Nephron progenitor cell (in vitro differentiated cells): ENCODE measurements around the gene CTNNA3.
A peak's percentile ranks its signal among the peaks of the same experiment; 100 is the strongest.

Source experiments
- DNase-seq: peaks from one replicate; pipeline ENCODE4 v3.0.0; 2021
- H3K27ac Mint-ChIP-seq: 2 replicates; pipeline ENCODE4 v1.8.0; 2021; ENCODE audit warnings: mild to moderate bottlenecking, moderate library complexity, mixed read lengths
- H3K27me3 Mint-ChIP-seq: 2 replicates; pipeline ENCODE4 v1.8.0; 2021; ENCODE audit warnings: mild to moderate bottlenecking, low read depth, mixed read lengths; ENCODE audit not compliant: poor library complexity
- H3K36me3 Mint-ChIP-seq: 2 replicates; pipeline ENCODE4 v1.8.0; 2021; ENCODE audit warnings: low read depth, mixed read lengths
- H3K4me1 Mint-ChIP-seq: 2 replicates; pipeline ENCODE4 v1.8.0; 2021; ENCODE audit warnings: mixed read lengths
- H3K4me3 Mint-ChIP-seq: 2 replicates; pipeline ENCODE4 v1.8.0; 2021; ENCODE audit warnings: mild to moderate bottlenecking, moderate library complexity, mixed read lengths
- H3K9me3 Mint-ChIP-seq: 2 replicates; pipeline ENCODE4 v1.8.0; 2021; ENCODE audit warnings: mild to moderate bottlenecking, moderate library complexity, mixed read lengths
- CTCF ChIP-seq: fragments of 200-600 bp; sonication (generic); IDR thresholded peaks from 2 replicates; pipeline ENCODE4 v1.5.0; 2021; ENCODE audit warnings: antibody characterized with exemption

Gene CTNNA3

DNA sequence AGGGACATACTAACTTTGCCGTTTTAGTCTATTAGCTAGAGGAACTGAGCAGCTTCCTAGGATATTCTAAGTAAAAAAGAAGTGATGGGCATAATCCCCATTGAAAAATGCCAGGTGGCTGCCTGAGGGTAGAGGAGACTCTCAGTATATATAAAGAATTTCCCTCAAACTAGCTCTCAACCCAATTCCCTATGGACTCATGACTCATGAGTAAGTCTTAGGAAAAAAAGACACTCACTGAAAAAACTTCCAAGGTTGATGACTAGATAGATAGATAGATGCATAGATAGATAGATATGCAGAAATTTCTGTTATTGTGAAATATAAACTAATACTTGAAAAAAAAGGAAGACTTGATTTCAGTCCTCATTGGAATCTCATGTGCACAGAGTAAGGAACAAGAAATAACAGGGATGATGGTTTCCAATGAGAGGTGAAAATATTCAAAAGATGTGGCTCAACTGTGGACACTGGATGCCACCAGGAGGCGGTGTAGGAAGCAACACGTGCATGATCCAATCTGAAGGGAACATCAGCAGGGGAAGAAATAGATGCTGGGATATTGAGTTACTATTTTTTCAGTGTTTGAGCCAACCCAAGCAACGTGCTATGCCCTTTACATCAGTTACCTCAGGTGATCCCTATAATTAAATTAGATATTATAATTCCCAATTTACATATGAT is 1481.1 kb downstream of the CTNNA3 start:
- Mint-ChIP-seq H3K4me3 (no peak overlapping the region), H3K27ac (no peak overlapping the region), H3K4me1 (no peaks in the 10 kb centered on the region), H3K9me3 (no peaks in the 10 kb centered on the region), H3K27me3 (no peaks in the 10 kb centered on the region), H3K36me3 (no peaks in the 10 kb centered on the region)
- no peak for DNase-seq
- TF ChIP-seq CTCF = peak; percentile 10

GRCh38 chr10:66209025-66209424 is 1487.0 kb downstream of the CTNNA3 start:
- Mint-ChIP-seq H3K9me3 (no peaks in the 10 kb centered on the region), H3K27ac (no peak overlapping the region), H3K27me3 (no peaks in the 10 kb centered on the region), H3K4me1 (no peaks in the 10 kb centered on the region), H3K4me3 (no peak overlapping the region), H3K36me3 (no peaks in the 10 kb centered on the region)
- TF ChIP-seq CTCF = no peak
- no peak for DNase-seq

DNA sequence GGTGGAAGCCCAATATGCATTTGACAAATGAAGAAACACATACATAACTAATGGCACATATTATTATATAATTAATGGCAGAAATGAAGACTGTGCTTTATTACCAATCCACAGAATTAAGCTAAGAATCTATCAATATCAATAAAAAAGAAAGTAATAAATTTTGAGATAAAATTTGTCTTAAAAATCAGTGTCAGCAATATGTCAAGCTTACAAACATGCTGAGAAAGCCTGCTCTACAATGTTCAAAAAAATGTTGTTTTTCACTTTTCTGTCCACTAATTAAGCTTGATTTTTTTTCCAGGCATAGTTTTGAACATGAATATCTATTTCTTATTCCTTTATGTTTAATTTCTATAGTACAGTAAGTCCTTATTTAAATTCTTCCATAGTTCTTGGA is 1491.2 kb downstream of the CTNNA3 start:
- no peaks in the 10 kb centered on the region for H3K9me3 Mint-ChIP-seq
- H3K27ac Mint-ChIP-seq = no peak overlapping the region
- no peaks in the 10 kb centered on the region for H3K27me3 Mint-ChIP-seq
- DNase-seq = no peak
- no peak overlapping the region for H3K4me3 Mint-ChIP-seq
- H3K36me3 Mint-ChIP-seq = no peaks in the 10 kb centered on the region
- no peak for TF ChIP-seq CTCF
- no peaks in the 10 kb centered on the region for H3K4me1 Mint-ChIP-seq

GRCh38 chr10:66202101-66202500 is 1493.9 kb downstream of the CTNNA3 start:
- no peak for TF ChIP-seq CTCF
- H3K27ac Mint-ChIP-seq = no peak overlapping the region
- no peaks in the 10 kb centered on the region for H3K9me3 Mint-ChIP-seq
- no peaks in the 10 kb centered on the region for H3K27me3 Mint-ChIP-seq
- DNase-seq = no peak
- no peaks in the 10 kb centered on the region for H3K4me1 Mint-ChIP-seq
- H3K36me3 Mint-ChIP-seq = no peaks in the 10 kb centered on the region
- no peak overlapping the region for H3K4me3 Mint-ChIP-seq

DNA sequence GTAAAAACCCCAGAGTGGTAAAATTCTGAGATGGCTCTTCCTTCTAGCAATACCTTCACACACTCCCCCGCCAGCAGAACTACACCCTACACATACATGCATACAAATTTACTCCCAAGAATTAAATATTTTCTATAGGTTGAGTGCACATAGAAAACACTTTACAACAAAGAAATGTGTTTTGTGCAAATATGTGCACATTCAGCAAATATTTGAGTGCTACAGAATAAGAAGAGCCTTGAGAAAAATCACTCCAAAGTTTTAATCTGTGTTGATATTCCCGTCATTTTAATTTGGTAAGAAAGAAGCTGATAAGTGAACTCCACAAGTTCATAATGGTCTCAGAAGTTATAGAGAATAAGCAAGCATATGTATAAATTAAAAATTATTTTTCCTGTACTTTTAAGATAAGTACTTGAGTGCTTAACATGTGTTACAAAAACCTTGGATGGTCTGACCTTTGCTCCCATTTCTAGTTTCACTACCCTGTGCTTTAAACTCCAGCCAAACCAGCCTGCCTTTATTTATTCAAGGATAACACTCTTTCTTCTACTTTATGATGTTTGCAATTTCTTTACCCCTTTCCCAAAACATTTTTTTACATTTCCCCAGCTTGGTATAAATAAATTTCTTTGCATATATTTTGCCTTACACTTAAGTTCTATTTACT is 1503.7 kb downstream of the CTNNA3 start:
- Mint-ChIP-seq H3K27me3 (no peaks in the 10 kb centered on the region), H3K36me3 (no peaks in the 10 kb centered on the region), H3K9me3 (no peaks in the 10 kb centered on the region), H3K27ac (peak overlapping the region; percentile 5), H3K4me1 (peaks cover 9% of the 10 kb centered on the region), H3K4me3 (no peak overlapping the region)
- DNase-seq = no peak
- TF ChIP-seq CTCF = no peak

DNA sequence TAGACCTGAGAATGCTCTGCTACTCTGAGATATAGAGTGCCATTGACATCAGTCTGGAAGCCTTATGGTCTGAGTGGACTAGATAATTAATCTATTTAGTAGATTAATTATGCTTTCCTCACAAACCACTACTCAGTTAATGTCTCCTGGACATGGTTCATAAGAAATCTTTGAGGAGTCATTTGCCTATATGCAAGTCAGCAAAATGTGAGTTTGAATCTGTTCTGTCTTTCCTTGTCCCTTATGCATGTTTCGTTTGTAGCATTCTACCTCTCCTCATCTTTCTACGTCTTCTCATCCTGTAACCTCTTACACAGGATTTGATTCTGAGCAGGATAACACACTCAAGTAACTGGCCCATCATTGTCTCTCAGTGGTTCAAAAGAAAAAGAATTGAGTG is 1505.6 kb downstream of the CTNNA3 start:
- no peak for TF ChIP-seq CTCF
- no peaks in the 10 kb centered on the region for H3K36me3 Mint-ChIP-seq
- no peak overlapping the region for H3K27ac Mint-ChIP-seq
- H3K4me3 Mint-ChIP-seq = no peak overlapping the region
- peaks cover 14% of the 10 kb centered on the region for H3K4me1 Mint-ChIP-seq
- H3K9me3 Mint-ChIP-seq = no peaks in the 10 kb centered on the region
- no peak for DNase-seq
- no peaks in the 10 kb centered on the region for H3K27me3 Mint-ChIP-seq
